ENCODE data around the gene SORCS3. TPM values are rescaled to one million over a fixed set of nuclear protein-coding genes. Genes with fewer than 3 reads are reported as not detected.

SORCS3 gene
- total RNA-seq, 1 donor from 2014 or later: not detected

GRCh38 chr10:104774234-104774633, 133.1 kb downstream of the SORCS3 start:
- Mint-ChIP-seq H3K27ac (ENCODE audit: unreplicated experiment) (no peak overlapping the region), H3K36me3 (ENCODE audit: low read depth) (no peaks in the 10 kb centered on the region), H3K9me3 (ENCODE audit: low read depth) (no peaks in the 10 kb centered on the region), H3K4me1 (ENCODE audit: low read depth) (no peaks in the 10 kb centered on the region), H3K4me3 (ENCODE audit: unreplicated experiment) (no peak overlapping the region), H3K27me3 (ENCODE audit: low read depth) (peaks cover 5% of the 10 kb centered on the region)
- TF ChIP-seq, protein P1, sequence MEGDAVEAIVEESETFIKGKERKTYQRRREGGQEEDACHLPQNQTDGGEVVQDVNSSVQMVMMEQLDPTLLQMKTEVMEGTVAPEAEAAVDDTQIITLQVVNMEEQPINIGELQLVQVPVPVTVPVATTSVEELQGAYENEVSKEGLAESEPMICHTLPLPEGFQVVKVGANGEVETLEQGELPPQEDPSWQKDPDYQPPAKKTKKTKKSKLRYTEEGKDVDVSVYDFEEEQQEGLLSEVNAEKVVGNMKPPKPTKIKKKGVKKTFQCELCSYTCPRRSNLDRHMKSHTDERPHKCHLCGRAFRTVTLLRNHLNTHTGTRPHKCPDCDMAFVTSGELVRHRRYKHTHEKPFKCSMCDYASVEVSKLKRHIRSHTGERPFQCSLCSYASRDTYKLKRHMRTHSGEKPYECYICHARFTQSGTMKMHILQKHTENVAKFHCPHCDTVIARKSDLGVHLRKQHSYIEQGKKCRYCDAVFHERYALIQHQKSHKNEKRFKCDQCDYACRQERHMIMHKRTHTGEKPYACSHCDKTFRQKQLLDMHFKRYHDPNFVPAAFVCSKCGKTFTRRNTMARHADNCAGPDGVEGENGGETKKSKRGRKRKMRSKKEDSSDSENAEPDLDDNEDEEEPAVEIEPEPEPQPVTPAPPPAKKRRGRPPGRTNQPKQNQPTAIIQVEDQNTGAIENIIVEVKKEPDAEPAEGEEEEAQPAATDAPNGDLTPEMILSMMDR (IDR thresholded peaks at IDR 0.05): no peak
- no peak for DNase-seq (ENCODE audit: low spot score)

- no peak overlapping the region for H3K27ac Mint-ChIP-seq (ENCODE audit: unreplicated experiment)
- TF ChIP-seq, protein P1 (IDR thresholded peaks at IDR 0.05): no peak
- H3K9me3 Mint-ChIP-seq (ENCODE audit: low read depth): no peaks in the 10 kb centered on the region
- no peaks in the 10 kb centered on the region for H3K36me3 Mint-ChIP-seq (ENCODE audit: low read depth)
- H3K4me1 Mint-ChIP-seq (ENCODE audit: low read depth): no peaks in the 10 kb centered on the region
- peaks cover 5% of the 10 kb centered on the region for H3K27me3 Mint-ChIP-seq (ENCODE audit: low read depth)
- no peak for DNase-seq (ENCODE audit: low spot score)
- no peak overlapping the region for H3K4me3 Mint-ChIP-seq (ENCODE audit: unreplicated experiment)
Observed at GRCh38 chr10:104777086-104777799, 136.2 kb downstream of the SORCS3 start.

- H3K4me1 Mint-ChIP-seq (ENCODE audit: low read depth): no peaks in the 10 kb centered on the region
- DNase-seq (ENCODE audit: low spot score): no peak
- H3K36me3 Mint-ChIP-seq (ENCODE audit: low read depth): no peaks in the 10 kb centered on the region
- no peaks in the 10 kb centered on the region for H3K9me3 Mint-ChIP-seq (ENCODE audit: low read depth)
- TF ChIP-seq, protein P1 (IDR thresholded peaks at IDR 0.05): no peak
- H3K4me3 Mint-ChIP-seq (ENCODE audit: unreplicated experiment): no peak overlapping the region
- H3K27me3 Mint-ChIP-seq (ENCODE audit: low read depth): peaks cover 1% of the 10 kb centered on the region
- no peak overlapping the region for H3K27ac Mint-ChIP-seq (ENCODE audit: unreplicated experiment)
Observed at GRCh38 chr10:104778371-104778770, 137.3 kb downstream of the SORCS3 start.

DNA sequence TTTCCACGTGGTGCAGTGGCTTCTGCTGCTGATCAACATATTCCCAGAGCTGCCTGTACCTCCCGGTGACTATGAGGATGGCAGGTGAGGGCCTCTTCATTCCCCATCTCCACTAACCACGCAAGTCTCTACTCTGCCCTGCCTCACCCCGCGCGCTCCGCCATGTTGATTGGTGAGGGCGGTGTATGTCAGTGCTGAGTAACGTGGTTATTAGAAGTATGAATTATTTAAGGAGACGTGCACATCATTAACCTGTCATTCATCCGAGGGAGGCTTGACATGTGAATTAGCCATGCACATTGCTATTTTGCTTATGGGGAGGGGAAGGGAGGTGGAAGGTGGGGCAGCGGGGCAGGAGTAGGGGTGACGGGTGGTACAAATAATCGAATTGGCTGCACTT, 138.6 kb downstream of the SORCS3 start:
- TF ChIP-seq, protein P1 (IDR thresholded peaks at IDR 0.05): no peak
- Mint-ChIP-seq H3K4me3 (ENCODE audit: unreplicated experiment) (no peak overlapping the region), H3K4me1 (ENCODE audit: low read depth) (no peaks in the 10 kb centered on the region), H3K27ac (ENCODE audit: unreplicated experiment) (no peak overlapping the region), H3K9me3 (ENCODE audit: low read depth) (no peaks in the 10 kb centered on the region), H3K27me3 (ENCODE audit: low read depth) (no peaks in the 10 kb centered on the region), H3K36me3 (ENCODE audit: low read depth) (no peaks in the 10 kb centered on the region)
- DNase-seq (ENCODE audit: low spot score): no peak

DNA sequence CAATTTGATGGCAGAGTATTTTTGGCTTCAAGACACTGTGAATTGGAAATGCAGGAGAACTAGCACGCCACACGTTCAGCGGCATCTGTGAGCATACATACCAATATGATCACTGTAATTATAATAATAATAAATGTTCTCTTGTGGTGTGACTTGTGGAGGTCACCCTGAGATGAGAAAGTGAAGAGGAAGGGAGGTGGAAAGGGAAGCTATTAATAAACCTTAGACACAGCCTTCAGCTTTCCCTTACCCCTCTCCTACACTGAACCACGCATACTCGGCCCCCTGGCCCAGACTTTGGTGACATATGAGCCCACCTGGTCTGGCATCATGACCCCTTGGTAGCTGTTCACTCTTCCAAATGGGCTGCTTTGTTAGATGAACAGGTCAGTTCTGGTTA, 139.1 kb downstream of the SORCS3 start:
- Mint-ChIP-seq H3K27me3 (ENCODE audit: low read depth) (no peaks in the 10 kb centered on the region), H3K4me3 (ENCODE audit: unreplicated experiment) (no peak overlapping the region), H3K9me3 (ENCODE audit: low read depth) (no peaks in the 10 kb centered on the region), H3K36me3 (ENCODE audit: low read depth) (no peaks in the 10 kb centered on the region), H3K4me1 (ENCODE audit: low read depth) (no peaks in the 10 kb centered on the region), H3K27ac (ENCODE audit: unreplicated experiment) (no peak overlapping the region)
- DNase-seq (ENCODE audit: low spot score): no peak
- TF ChIP-seq, protein P1 (IDR thresholded peaks at IDR 0.05): no peak
